ENCODE data around the gene ZEB2. TPM values are rescaled to one million over a fixed set of nuclear protein-coding genes. Genes with fewer than 3 reads are reported as not detected.

The ZEB2 gene
- total and polyA plus RNA-seq, 2 of the 8 experiments (the other 6 are each of a cell fraction or from before 2014, with no cell fraction given), result 0.38 TPM; not detected in 1

DNA sequence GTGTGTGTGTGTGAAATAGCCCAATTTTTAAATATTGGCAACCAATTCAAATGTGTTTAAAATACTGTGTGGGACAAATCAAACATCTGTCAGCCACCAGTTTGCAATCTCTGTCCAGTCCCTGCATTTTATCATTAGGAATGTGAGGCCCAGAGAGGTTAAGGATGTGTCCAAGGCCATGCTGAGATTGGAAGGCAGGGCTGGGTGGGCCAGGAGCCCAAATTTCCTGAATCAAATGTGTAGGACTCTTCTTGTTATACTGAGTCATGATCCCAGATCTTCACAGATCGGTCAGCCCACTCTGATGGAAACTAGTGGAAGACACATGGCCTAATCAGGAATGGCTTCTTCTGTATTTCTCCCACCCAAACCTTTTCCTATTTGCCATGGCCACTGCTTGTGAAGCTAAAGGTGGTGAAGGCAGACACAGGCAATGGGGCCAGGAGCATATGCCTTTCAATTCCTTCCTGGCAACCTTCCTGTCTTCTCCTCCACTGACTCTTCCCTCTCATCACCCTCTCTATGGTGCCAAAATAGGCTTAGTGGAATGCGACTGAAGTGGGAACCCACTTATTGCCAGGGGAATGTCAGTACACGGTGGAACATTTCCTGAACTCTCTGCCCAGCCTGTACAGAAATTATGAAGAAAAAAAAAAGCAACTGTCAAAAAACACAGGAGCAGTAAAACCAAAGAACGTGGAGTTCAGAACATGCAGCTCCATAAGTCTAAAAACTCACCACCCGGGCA, 35.5 kb downstream of the ZEB2 start:
- Histone ChIP-seq H3K23me2 (ENCODE audit: low read depth, low read length) (no peaks in the 10 kb centered on the region), H3K27ac (ENCODE audit: low read depth, low read length) (no peak overlapping the region), H2BK120ac (replicated peaks; ENCODE audit: low read depth, low read length) (no peak overlapping the region), H3K4me2 (ENCODE audit: insufficient read depth in 1 of 2, low read depth in 2 of 2, low read length in 2 of 2) (no peak overlapping the region), H3K27me3 (replicated peaks in 1 of 4; ENCODE audit: control insufficient read depth in 3 of 4, extremely low read depth in 1 of 4, insufficient read depth in 3 of 4, low read length in 3 of 4) (no peaks in the 10 kb centered on the region), H2AK5ac (ENCODE audit: low read depth, low read length) (no peak overlapping the region), H3K79me1 (ENCODE audit: low read depth, low read length) (no peaks in the 10 kb centered on the region), H3K4me1 (replicated peaks in 1 of 4; ENCODE audit: control insufficient read depth in 3 of 4, insufficient read depth in 4 of 4, low read length in 3 of 4) (peaks cover 0 to 14% (median 5%) of the 10 kb centered on the region in 4 experiments; a peak in 4 of 7 replicates), H3K4ac (replicated peaks; ENCODE audit: insufficient read length, low read depth, low read length) (no peak overlapping the region), H2BK15ac (ENCODE audit: low read length) (no peak overlapping the region), H3K36me3 (ENCODE audit: control insufficient read depth in 2 of 4, insufficient read depth in 4 of 4, low read length in 3 of 4) (no peaks in the 10 kb centered on the region), H3K4me3 (ENCODE audit: extremely low read depth in 1 of 4, insufficient read depth in 2 of 4, low read depth in 3 of 4, low read length in 4 of 4) (no peak overlapping the region), H3K18ac (ENCODE audit: extremely low read depth, low read length) (no peak overlapping the region), H4K8ac (ENCODE audit: extremely low read depth, insufficient read depth, low read length) (no peak overlapping the region), H4K20me1 (replicated peaks in 1 of 2; ENCODE audit: control insufficient read depth in 1 of 2, insufficient read depth in 2 of 2, low read length in 2 of 2) (no peaks in the 10 kb centered on the region), H3K14ac (ENCODE audit: insufficient read length) (no peak overlapping the region), H2BK12ac (ENCODE audit: low read depth, low read length) (no peak overlapping the region), H4K91ac (replicated peaks; ENCODE audit: insufficient read length, low read length) (no peak overlapping the region), H3K9me3 (ENCODE audit: insufficient read depth in 2 of 2, low read depth in 1 of 2, low read length in 1 of 2) (no peaks in the 10 kb centered on the region), H3K79me2 (ENCODE audit: control insufficient read depth in 1 of 2, insufficient read depth in 2 of 2, low read length in 2 of 2) (no peaks in the 10 kb centered on the region), H2BK20ac (ENCODE audit: low read length) (no peak overlapping the region), H2BK5ac (ENCODE audit: low read depth, low read length) (no peak overlapping the region), H2AFZ (ENCODE audit: low read length) (no peak overlapping the region), H4K5ac (ENCODE audit: insufficient read length, low read depth, low read length) (no peak overlapping the region), H3K56ac (replicated peaks; ENCODE audit: insufficient read length, low read depth, low read length) (no peak overlapping the region), H3K23ac (ENCODE audit: insufficient read length) (no peak overlapping the region), H3K9ac (replicated peaks in 1 of 4; ENCODE audit: extremely low read depth in 1 of 4, low read depth in 3 of 4, low read length in 3 of 4) (no peak overlapping the region)
- DNase-seq (ENCODE audit: low read depth in 1 of 2, low spot score in 2 of 2), result no peak
- POLR2A ChIA-PET (ENCODE audit: partially characterized antibody), result interaction anchor here (0.6 kb wide), 1 partner anchor 243 kb away, joined by 3 read pairs; no protein-coding TSS in a partner anchor
- CTCF ChIA-PET (ENCODE audit: partially characterized antibody), result interaction anchor here (0.5 to 1.3 kb wide), 3 partner anchors 10 to 424 kb away, joined by 3 read pairs; no protein-coding TSS in a partner anchor
- no peak for FAIRE-seq
- 89% methylated on average over 5 of the region's 5 CpGs; no CpG with 5 or more reads in 1 of the 2 experiments for WGBS, 2 experiments (ENCODE audit: extremely low coverage in 1 of 2, insufficient coverage in 1 of 2, insufficient read length in 1 of 2, insufficient replicate concordance in 2 of 2, low coverage in 1 of 2, low lambda C conversion rate in 2 of 2, missing lambda C conversion rate in 1 of 2)
- TF ChIP-seq HDAC2 (IDR thresholded peaks at IDR 0.05; ENCODE audit: borderline replicate concordance in 1 of 2, low read depth in 2 of 2, low read length in 2 of 2) (no peak), BACH1 (IDR thresholded peaks at IDR 0.05; ENCODE audit: low read length) (no peak), RNF2 (IDR thresholded peaks at IDR 0.05; ENCODE audit: borderline replicate concordance, low read depth, low read length, missing control alignments, poor library complexity, severe bottlenecking) (no peak), HDAC6 (IDR thresholded peaks at IDR 0.05; ENCODE audit: low read depth, low read length) (no peak), RAD21 (IDR thresholded peaks at IDR 0.05 in 1 of 2, conservative IDR thresholded peaks at IDR 0.05 in 1 of 2; ENCODE audit: low read depth in 2 of 2, low read length in 2 of 2) (no peak), SIN3A (conservative IDR thresholded peaks at IDR 0.05 in 1 of 2, IDR thresholded peaks at IDR 0.05 in 1 of 2; ENCODE audit: low read depth in 1 of 2, low read length in 2 of 2) (no peak), SP4 (IDR thresholded peaks at IDR 0.05; ENCODE audit: low read length) (no peak), SIX5 (IDR thresholded peaks at IDR 0.05; ENCODE audit: low read depth, low read length) (no peak), ASH2L (IDR thresholded peaks at IDR 0.05; ENCODE audit: low read length) (no peak)
- TF ChIP-seq, protein P1, sequence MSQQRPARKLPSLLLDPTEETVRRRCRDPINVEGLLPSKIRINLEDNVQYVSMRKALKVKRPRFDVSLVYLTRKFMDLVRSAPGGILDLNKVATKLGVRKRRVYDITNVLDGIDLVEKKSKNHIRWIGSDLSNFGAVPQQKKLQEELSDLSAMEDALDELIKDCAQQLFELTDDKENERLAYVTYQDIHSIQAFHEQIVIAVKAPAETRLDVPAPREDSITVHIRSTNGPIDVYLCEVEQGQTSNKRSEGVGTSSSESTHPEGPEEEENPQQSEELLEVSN (IDR thresholded peaks at IDR 0.05), result no peak
